SU-DHL-6 (cell line): ENCODE data around the gene SERPINC1.

ENCODE experiments used
- CTCF ChIP-seq: fragments of 200-600 bp; sonication (generic); IDR thresholded peaks from one replicate; pipeline ENCODE4 v1.5.1; 2017; ENCODE audit warnings: antibody characterized with exemption, mild to moderate bottlenecking, low read length, moderate library complexity; ENCODE audit not compliant: insufficient read depth, poor library complexity, severe bottlenecking
- EZH2phosphoT487 ChIP-seq: fragments of 200-600 bp; sonication (generic), shearing (Covaris generic); conservative IDR thresholded peaks from 2 replicates; pipeline ENCODE4 v1.6.1; 2018; ENCODE audit warnings: mild to moderate bottlenecking, antibody characterized with exemption, low read length, moderate library complexity, mixed read lengths

GRCh38 chr1:173857363-173857917 is 59.7 kb downstream of the SERPINC1 start:
- TF ChIP-seq CTCF (no peak), EZH2phosphoT487 (no peak)
